Measurements from ENCODE around the gene OR10V1.

Gene OR10V1

DNA sequence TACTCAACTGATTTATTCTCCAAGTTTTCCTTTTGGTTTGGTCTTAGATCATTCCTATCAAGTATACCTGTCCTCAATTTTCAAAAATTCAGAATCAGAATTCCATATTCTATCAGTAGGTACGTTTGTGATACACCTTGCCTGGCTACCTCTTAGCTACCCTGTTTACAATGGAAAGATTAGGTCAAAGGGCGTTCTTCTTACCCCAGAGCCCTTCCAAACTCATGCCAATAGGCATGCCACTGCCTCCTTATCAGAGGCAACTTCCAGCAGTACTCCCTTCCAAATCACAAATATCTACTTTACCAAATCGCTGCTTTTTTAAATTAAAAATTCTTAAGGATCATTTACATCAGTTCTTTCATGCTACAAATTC is 45.8 kb downstream of the OR10V1 start:
- no peak for DNase-seq

DNA sequence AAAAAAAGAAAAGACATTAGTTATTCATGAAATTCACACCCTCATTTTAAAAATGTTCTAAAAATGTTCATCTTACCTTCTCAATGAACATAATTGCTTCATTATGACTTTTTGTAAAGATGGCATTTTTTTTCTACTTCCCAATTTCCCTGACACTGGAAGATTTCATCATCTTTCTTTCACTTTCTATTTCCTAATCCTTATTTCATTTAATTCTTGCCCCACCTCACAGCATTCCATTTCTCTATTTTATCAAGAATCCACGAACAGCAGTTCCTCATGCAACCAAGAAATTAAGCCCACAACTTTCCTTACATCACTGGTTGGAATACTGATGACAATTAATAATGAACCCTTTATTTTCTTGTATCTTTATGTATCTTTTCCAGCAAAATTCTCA is 46.7 kb downstream of the OR10V1 start:
- DNase-seq: no peak
